ENCODE results near the gene EML6.

GRCh38 chr2:54967269-54967668 is 243.8 kb downstream of the EML6 start:
- TF ChIP-seq CTCF (IDR thresholded peaks at IDR 0.05 in 2 of 3, conservative IDR thresholded peaks at IDR 0.05 in 1 of 3; ENCODE audit: borderline replicate concordance in 1 of 3, insufficient read depth in 1 of 3, low read depth in 2 of 3, low read length in 2 of 3) (no peak), ZFX (IDR thresholded peaks at IDR 0.05) (no peak), RAD21 (IDR thresholded peaks at IDR 0.05; ENCODE audit: low read depth) (no peak), MAX (IDR thresholded peaks at IDR 0.05) (no peak), POLR2A (IDR thresholded peaks at IDR 0.05; ENCODE audit: borderline replicate concordance, extremely low read depth, insufficient read depth, insufficient read length) (no peak)

Measured in HCT116 (cell line).